Measurements from ENCODE around the gene CDC25B. TPM values are rescaled to one million over a fixed set of nuclear protein-coding genes. Genes with fewer than 3 reads are reported as not detected.

CDC25B gene
- total and polyA plus RNA-seq, 2 of the 13 experiments (the other 11 are each of a cell fraction or from before 2014, with no cell fraction given), result 14.5 to 19.4 TPM

DNA sequence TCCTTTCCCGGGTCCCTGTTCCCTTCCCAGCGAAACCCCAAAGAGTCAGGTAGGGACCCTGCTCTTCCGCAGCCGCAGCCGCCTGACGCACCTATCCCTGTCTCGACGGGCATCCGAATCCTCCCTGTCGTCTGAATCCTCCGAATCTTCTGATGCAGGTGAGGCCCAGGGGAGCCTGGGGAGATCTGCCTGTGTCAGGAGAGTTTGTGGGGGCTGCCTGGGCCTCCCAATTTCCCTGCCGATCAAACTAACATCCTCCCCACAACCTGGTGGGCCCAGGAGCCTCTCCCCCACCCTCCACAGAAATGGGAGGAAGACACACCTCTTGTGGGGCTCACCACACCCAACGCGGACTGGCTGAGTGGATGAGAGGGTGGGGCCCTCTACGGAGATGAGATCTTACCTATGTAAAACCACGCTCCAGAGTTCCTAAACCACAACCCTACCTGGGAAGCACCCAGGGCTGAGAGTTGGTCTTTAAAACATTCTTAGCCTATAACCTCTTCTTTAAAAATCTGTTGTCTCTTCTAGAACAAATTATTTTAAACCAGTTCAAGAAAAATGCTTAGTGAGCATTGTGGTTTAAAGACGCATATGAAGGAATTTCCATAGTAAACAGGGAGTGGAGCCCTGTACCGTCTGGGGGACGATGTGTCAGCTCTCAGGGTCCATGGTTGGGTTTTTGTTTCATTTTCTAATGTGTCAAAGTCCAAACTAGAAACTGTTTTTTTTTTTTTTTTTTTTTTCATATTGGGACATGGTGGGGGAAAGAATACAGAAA, 1.7 kb downstream of the CDC25B start (continued):
- TF ChIP-seq THAP9 (CRISPR knock-in tag; IDR thresholded peaks at IDR 0.05; ENCODE audit: borderline replicate concordance), result no peak
- 0 out of 2 replicates have a peak, but pooled peaks have one; percentile 26 for TF ChIP-seq MNT (IDR thresholded peaks at IDR 0.05)
- TF ChIP-seq HNRNPLL (IDR thresholded peaks at IDR 0.05; ENCODE audit: low read depth, low read length, poor library complexity, severe bottlenecking), result no peak
- no peak for TF ChIP-seq HMGA1 (CRISPR knock-in tag; conservative IDR thresholded peaks at IDR 0.05)
- no peak for TF ChIP-seq CHD4 (IDR thresholded peaks at IDR 0.05; ENCODE audit: borderline replicate concordance, low read length)
- TF ChIP-seq MZF1 (CRISPR knock-in tag; IDR thresholded peaks at IDR 0.05; ENCODE audit: borderline replicate concordance), result no peak
- no peak for TF ChIP-seq ZNF709 (CRISPR knock-in tag; IDR thresholded peaks at IDR 0.05)
- 0 out of 2 replicates have a peak, but pooled peaks have one; percentile 14 for TF ChIP-seq MAX (IDR thresholded peaks at IDR 0.05)
- TF ChIP-seq ZNF264 (CRISPR knock-in tag; IDR thresholded peaks at IDR 0.05), result no peak
- TF ChIP-seq, protein P1, sequence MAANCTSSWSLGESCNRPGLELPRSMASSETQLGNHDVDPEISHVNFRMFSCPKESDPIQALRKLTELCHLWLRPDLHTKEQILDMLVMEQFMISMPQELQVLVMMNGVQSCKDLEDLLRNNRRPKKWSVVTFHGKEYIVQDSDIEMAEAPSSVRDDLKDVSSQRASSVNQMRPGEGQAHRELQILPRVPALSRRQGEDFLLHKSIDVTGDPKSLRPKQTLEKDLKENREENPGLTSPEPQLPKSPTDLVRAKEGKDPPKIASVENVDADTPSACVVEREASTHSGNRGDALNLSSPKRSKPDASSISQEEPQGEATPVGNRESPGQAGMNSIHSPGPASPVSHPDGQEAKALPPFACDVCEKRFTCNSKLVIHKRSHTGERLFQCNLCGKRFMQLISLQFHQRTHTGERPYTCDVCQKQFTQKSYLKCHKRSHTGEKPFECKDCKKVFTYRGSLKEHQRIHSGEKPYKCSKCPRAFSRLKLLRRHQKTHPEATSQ (CRISPR knock-in tag; IDR thresholded peaks at IDR 0.05; ENCODE audit: borderline replicate concordance), result no peak
- no peak for TF ChIP-seq ZNF431 (CRISPR knock-in tag; IDR thresholded peaks at IDR 0.05; ENCODE audit: borderline replicate concordance, low read depth)
- TF ChIP-seq NR2C2 (CRISPR knock-in tag; IDR thresholded peaks at IDR 0.05; ENCODE audit: borderline replicate concordance), result no peak
- TF ChIP-seq, protein P2, sequence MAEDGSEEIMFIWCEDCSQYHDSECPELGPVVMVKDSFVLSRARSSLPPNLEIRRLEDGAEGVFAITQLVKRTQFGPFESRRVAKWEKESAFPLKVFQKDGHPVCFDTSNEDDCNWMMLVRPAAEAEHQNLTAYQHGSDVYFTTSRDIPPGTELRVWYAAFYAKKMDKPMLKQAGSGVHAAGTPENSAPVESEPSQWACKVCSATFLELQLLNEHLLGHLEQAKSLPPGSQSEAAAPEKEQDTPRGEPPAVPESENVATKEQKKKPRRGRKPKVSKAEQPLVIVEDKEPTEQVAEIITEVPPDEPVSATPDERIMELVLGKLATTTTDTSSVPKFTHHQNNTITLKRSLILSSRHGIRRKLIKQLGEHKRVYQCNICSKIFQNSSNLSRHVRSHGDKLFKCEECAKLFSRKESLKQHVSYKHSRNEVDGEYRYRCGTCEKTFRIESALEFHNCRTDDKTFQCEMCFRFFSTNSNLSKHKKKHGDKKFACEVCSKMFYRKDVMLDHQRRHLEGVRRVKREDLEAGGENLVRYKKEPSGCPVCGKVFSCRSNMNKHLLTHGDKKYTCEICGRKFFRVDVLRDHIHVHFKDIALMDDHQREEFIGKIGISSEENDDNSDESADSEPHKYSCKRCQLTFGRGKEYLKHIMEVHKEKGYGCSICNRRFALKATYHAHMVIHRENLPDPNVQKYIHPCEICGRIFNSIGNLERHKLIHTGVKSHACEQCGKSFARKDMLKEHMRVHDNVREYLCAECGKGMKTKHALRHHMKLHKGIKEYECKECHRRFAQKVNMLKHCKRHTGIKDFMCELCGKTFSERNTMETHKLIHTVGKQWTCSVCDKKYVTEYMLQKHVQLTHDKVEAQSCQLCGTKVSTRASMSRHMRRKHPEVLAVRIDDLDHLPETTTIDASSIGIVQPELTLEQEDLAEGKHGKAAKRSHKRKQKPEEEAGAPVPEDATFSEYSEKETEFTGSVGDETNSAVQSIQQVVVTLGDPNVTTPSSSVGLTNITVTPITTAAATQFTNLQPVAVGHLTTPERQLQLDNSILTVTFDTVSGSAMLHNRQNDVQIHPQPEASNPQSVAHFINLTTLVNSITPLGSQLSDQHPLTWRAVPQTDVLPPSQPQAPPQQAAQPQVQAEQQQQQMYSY (CRISPR knock-in tag; IDR thresholded peaks at IDR 0.05), result no peak
- TF ChIP-seq PRDM4 (CRISPR knock-in tag; IDR thresholded peaks at IDR 0.05; ENCODE audit: borderline replicate concordance), result no peak
- no peak for TF ChIP-seq AGO2 (optimal IDR thresholded peaks at IDR 0.05; ENCODE audit: low read depth, low read length)

Data from HepG2 (cell line).